ENCODE measurements around the gene GLDN.
"Not testable (repeated sequence)": the region's sequence is repeated elsewhere in the genome, so short reads cannot be mapped to it uniquely, and the experiment has no call there.

The GLDN gene

DNA sequence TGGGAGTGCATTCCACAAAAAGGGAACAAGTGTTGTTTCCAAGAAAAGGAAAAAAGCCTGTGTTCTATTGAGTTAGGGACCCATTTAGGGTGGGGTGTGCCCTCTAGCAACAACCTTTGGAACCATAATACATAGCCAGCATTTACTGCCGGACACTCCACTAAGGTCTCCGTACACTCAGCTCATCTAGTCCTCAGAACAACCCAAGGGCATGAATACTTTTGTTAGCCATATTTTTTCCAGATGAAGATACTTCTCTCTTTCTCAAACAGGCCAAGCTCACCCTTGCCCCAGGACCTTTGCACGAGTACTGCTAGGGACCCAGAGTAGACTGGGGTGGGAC is 46.2 kb downstream of the GLDN start:
- no peak for DNase-seq (ENCODE audit: low read depth in 3 of 3)

GRCh38 chr15:51388726-51389125 is 47.3 kb downstream of the GLDN start:
- DNase-seq (ENCODE audit: low read depth in 3 of 3) = no peak

GRCh38 chr15:51390241-51390965 is 48.9 kb downstream of the GLDN start:
- DNase-seq (ENCODE audit: low read depth in 3 of 3) = no peak

- DNase-seq (ENCODE audit: low read depth in 3 of 3) = no peak
Measured at GRCh38 chr15:51390966-51391422, 49.5 kb downstream of the GLDN start.

- no peak for DNase-seq (ENCODE audit: low read depth in 3 of 3)
Measured at GRCh38 chr15:51396921-51397320, 55.5 kb downstream of the GLDN start.

DNA sequence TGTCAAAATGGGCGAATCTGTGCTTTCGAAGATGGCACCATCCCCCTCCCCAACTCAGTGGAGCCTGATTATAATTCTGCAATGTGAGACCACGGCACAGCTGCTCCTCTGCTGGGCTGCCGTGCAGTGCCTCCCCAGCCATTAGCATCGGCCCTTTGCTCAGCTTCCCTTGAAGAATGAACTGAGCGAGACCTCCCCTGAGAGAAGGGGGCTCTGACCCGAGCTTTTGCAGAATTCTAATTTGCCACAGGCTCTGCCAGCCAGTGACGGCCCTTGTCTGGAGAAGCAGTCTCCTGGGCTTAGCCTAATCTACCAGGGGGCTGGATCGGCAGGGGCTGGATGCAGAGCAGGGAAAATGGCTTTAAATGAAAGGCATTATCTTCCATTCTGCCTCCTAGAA is 57.2 kb downstream of the GLDN start:
- DNase-seq (ENCODE audit: low read depth in 3 of 3) = no peak

DNA sequence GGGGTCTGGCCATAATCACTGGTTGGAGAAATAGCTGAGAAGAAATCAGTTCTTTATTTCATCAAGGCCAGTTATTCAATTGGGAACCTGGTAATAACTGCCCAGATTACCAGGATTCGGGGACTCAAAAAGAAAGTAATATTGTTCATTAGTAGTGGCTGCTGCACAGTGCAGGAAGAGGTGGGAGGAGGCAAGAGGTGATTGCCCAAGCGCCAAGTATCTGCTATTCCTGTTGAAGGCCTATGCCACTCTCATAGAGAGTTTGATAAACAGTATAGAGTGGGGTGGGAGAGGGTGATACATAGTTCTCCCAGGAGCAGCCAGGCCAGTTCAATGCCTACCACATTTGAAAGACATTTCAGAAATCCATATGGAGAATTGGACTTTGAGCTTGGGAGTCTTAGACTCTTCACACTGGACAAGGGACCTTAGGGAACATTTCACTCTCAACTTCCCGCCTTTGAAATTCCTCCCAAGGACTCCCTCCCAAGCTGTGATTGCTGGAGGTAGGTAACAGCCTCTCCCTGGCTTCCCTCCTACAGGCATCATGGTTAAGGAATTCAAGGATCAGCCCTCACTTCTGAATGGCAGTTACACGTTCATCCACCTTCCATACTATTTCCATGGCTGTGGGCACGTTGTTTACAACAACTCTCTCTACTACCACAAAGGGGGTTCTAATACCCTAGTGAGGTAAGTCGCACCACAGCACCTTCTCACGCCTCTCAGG is 59.8 kb downstream of the GLDN start:
- DNase-seq (ENCODE audit: low read depth in 3 of 3) = no peak

DNA sequence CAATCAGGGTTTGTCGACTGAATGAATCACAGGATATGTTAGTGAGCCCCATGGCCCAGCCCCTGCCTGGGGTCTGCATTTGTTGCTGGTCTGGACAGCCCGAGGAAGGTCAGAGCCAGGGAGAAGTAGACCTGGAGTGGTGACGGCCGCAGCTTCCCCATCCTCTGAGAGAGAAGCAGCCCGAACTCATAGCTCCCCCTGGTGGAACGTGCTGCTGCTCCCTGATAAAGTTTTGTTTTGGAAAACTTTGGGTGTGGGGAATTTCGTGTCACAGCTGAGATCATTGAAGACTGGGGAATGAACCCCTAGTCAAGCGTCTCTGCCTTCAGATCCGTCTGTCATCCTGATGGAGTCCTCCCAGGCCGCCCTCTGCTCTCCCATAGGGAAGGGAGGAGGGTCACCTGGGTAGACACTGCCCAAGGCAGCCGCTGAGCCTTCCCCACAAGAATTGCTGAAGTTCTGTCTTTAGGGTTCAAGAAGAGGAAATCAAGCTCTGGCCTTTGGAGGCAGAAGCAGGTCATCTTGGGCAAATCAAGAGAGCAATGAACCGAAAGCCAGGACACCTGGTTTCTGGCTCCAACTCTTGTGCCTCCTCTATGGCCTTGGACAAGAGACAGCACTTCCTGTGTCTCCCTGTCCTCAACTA is 60.5 kb downstream of the GLDN start:
- no peak for DNase-seq (ENCODE audit: low read depth in 3 of 3)

- no peak for DNase-seq (ENCODE audit: low read depth in 3 of 3)
Measured at GRCh38 chr15:51403072-51403878, 61.8 kb downstream of the GLDN start.

GRCh38 chr15:51403946-51404695 is 62.7 kb downstream of the GLDN start:
- DNase-seq (ENCODE audit: low read depth in 3 of 3) = no peak

DNA sequence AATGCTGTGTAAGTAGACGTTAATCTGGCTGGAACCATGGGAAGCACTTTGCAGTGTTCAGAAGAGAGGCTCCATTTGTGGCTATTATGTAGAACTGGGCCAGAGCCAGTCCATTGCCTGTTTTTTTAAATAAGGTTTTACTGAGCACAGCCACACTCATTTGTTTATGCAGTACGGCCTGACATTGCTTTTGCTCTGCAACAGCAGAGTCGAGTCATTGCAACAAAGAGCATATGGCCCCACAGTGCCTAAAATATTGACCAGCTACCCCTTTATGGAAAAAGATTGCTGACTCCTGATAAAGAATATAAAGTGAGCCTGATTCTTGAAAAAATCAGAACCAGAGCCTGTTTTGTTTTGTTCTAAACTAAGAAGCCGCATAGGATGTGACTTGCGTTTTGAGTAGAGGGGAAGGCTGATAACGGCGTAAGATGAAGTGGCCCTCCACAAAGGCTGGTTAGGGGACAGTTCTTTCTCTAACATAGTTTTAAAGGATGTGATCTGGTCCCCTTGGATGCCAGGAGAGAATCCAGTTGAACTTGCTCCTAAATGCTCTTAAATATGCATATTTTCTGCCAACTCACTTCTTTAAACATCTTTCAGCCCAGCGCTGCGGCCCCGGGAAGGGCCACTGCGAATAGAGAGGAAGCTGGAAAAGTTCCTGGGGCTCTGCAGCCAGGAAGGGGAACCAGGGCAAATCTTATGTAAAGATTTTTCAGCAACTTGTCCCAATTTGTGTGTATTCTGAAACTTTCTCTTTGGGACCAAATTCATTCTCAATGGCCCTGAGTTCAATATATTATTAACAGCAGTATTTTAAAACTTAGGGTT is 64.5 kb downstream of the GLDN start:
- DNase-seq (ENCODE audit: low read depth in 3 of 3) = no peak

- DNase-seq (ENCODE audit: low read depth in 3 of 3) = no peak
Measured at GRCh38 chr15:51414256-51414860, 72.9 kb downstream of the GLDN start.

GRCh38 chr15:51416129-51416528 is 74.7 kb downstream of the GLDN start:
- DNase-seq (ENCODE audit: low read depth in 3 of 3) = no peak

DNA sequence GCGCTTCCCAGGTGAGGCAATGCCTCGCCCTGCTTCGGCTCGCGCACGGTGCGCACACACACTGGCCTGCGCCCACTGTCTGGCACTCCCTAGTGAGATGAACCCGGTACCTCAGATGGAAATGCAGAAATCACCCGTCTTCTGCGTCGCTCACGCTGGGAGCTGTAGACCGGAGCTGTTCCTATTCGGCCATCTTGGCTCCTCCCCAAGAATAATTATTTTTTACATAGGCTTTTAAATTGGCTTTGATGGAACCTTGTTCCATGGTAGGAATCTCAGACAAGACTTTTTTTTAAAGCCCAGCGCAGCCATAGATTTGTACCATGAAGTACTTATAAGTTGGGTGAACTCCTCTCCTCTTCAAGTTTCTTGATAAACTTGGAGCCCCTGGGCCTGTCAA is 81.6 kb downstream of the GLDN start:
- DNase-seq (ENCODE audit: low read depth in 3 of 3) = not testable (repeated sequence)

- no peak for DNase-seq (ENCODE audit: low read depth in 3 of 3)
Measured at GRCh38 chr15:51424780-51425179, 83.3 kb downstream of the GLDN start.

DNA sequence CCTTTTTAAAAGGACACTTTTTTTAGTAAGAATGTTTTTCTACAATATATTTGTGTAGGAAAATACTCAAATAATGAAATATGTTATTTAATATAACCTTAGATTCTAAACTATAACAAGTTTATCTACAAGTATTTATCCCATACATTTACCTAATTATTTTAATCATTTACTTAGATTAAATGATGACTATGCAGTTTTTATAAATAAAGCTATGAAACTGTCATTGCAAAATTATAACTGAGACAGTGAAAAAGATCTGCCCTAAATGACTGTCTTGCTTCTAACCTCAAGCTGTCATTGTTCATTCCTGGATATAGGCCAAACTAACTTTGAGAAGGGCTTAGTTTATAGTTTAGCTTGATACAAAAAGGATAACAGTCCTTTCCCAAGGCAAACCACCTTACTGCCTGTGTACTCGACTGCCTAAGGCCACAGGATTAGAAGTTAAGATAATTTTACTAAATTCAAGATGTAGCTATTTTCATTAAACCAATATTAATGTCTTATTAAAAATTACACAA is 84.1 kb downstream of the GLDN start:
- DNase-seq (ENCODE audit: low read depth in 3 of 3) = no peak

GRCh38 chr15:51438526-51438925 is 97.1 kb downstream of the GLDN start:
- no peak for DNase-seq (ENCODE audit: low read depth in 3 of 3)

GRCh38 chr15:51443282-51443914 is 101.9 kb downstream of the GLDN start:
- DNase-seq (ENCODE audit: low read depth in 3 of 3) = no peak

DNA sequence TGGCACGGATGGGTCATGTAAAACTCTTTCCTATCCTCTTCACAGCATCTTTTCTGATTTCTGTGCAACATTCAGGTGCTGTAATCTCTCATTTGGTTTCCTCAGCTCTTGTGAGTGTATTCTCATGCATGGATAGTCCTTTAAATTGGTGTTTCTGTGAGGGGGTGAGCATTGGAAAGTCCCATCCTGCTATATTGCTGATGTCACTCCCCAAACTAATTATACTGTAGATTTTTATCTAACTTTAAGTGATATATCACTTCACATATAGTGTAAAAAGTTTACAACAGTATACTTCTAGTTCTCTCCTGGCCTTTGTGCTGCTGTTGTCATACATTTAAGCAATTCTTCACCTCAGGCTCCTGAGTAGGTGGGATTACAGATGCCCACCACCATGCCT is 102.7 kb downstream of the GLDN start:
- DNase-seq (ENCODE audit: low read depth in 3 of 3) = no peak

Data from stimulated activated CD4-positive, alpha-beta T cell treated with anti-CD3 and anti-CD28 coated beads, TNF-alpha, amount 100 ng/mL, for 24 hours (primary cell).